ENCODE measurements around the gene TMEM234. TPM values are rescaled to one million over a fixed set of nuclear protein-coding genes. Genes with fewer than 3 reads are reported as not detected.

The TMEM234 gene
- total and polyA plus RNA-seq, 2 of the 4 experiments (the other 2 are of a cell fraction): 10.8 to 22.7 TPM

- Histone ChIP-seq H3K9ac (ENCODE audit: low read depth, low read length) (no peak overlapping the region), H3K56ac (ENCODE audit: extremely low read depth, insufficient read depth, low read length) (no peak overlapping the region), H4K91ac (ENCODE audit: insufficient read depth, low read depth, low read length) (no peak overlapping the region), H3K4me3 (ENCODE audit: insufficient read depth, low read depth, low read length) (no peak overlapping the region), H3K23ac (ENCODE audit: low read depth, low read length) (no peak overlapping the region), H2BK20ac (ENCODE audit: low read depth, low read length) (no peak overlapping the region), H2AK9ac (replicated peaks; ENCODE audit: low read depth, low read length, poor library complexity) (no peak overlapping the region), H3K79me1 (ENCODE audit: low read depth in 1 of 2, low read length in 2 of 2) (peaks cover 0 to 24% of the 10 kb centered on the region in 2 experiments; a peak in 2 of 4 replicates), H3K9me1 (ENCODE audit: insufficient read depth, low read length) (peaks cover 15% of the 10 kb centered on the region), H3K4me2 (ENCODE audit: low read depth, low read length) (no peak overlapping the region), H2AK5ac (ENCODE audit: low read depth, low read length) (no peak overlapping the region), H3K4ac (ENCODE audit: low read depth, low read length) (no peak overlapping the region), H2AFZ (replicated peaks; ENCODE audit: low read length, poor library complexity) (no peak overlapping the region), H3K14ac (replicated peaks; ENCODE audit: low read depth, low read length) (no peak overlapping the region), H4K20me1 (ENCODE audit: insufficient read depth, low read length) (0 out of 2 replicates have a peak, but pooled peaks cover 6% of the 10 kb centered on the region), H3K27me3 (ENCODE audit: control insufficient read depth, insufficient read depth, low read length) (no peaks in the 10 kb centered on the region), H3K36me3 (ENCODE audit: control insufficient read depth, insufficient read depth, low read length) (peaks cover 41% of the 10 kb centered on the region), H3K9me3 (ENCODE audit: control insufficient read depth, insufficient read depth, low read length) (no peaks in the 10 kb centered on the region), H4K5ac (ENCODE audit: low read depth, low read length) (no peak overlapping the region), H2BK120ac (ENCODE audit: low read depth, low read length) (no peak overlapping the region), H2BK5ac (ENCODE audit: low read depth, low read length, poor library complexity, severe bottlenecking) (no peak overlapping the region), H2BK15ac (ENCODE audit: low read depth, low read length) (no peak overlapping the region), H4K8ac (ENCODE audit: low read depth in 2 of 2, low read length in 2 of 2) (no peak overlapping the region), H3K18ac (ENCODE audit: low read depth, low read length) (no peak overlapping the region), H3K4me1 (ENCODE audit: control insufficient read depth, insufficient read depth, low read length) (peaks cover 12% of the 10 kb centered on the region), H3K27ac (ENCODE audit: insufficient read depth, low read length) (no peak overlapping the region)
- no peak for ATAC-seq (ENCODE audit: low read depth)
- in situ Hi-C loops (cut with MboI; ENCODE audit: low sequenced_read_pairs) (no loop called here), intact Hi-C loops (cut with micrococcal nuclease) (no loop called here), dilution Hi-C loops (cut with HindIII; ENCODE audit: low sequenced_read_pairs, unreplicated experiment) (no loop called here)
- CTCF ChIA-PET: no interaction called here
- no peak for DNase-seq
- no TSS peak for BruUV-seq (replicated peaks)
- WGBS, 2 experiments (ENCODE audit: extremely low coverage in 2 of 2, insufficient read length in 1 of 2): 100% methylated on average over 1 of the region's 5 CpGs; no CpG with 5 or more reads in 1 of the 2 experiments
- POLR2A ChIA-PET (ENCODE audit: unreplicated experiment): no interaction called here
- no peak for TF ChIP-seq CEBPB (IDR thresholded peaks at IDR 0.05; ENCODE audit: low read depth, low read length)
- TF ChIP-seq FOS (IDR thresholded peaks at IDR 0.05; ENCODE audit: low read depth, low read length): no peak
- TF ChIP-seq MAFK (IDR thresholded peaks at IDR 0.05; ENCODE audit: low read depth, low read length): no peak
- TF ChIP-seq SMC3 (IDR thresholded peaks at IDR 0.05; ENCODE audit: low read depth, low read length): no peak
- no peak for TF ChIP-seq USF2 (IDR thresholded peaks at IDR 0.05; ENCODE audit: low read depth, low read length)
- no peak for TF ChIP-seq BHLHE40 (IDR thresholded peaks at IDR 0.05; ENCODE audit: low read depth, low read length)
These were observed 9.8 kb upstream of the TMEM234 start for GRCh38 chr1:32231843-32232432.
